ENCODE measurements around the gene ILF2. TPM values are rescaled to one million over a fixed set of nuclear protein-coding genes. Genes with fewer than 3 reads are reported as not detected.
A peak's percentile ranks its signal among the peaks of the same experiment; 100 is the strongest.
"Not testable (repeated sequence)": the region's sequence is repeated elsewhere in the genome, so short reads cannot be mapped to it uniquely, and the experiment has no call there.

Gene ILF2
- total RNA-seq (2014; rRNA removed; shearing (Covaris generic); ENCODE audit: low replicate concordance), result 305 and 372 TPM in 2 replicates

GRCh38 chr1:153670859-153671627, at the start of gene ILF2:
Gene ILF2, minus strand, starts transcription at chr1:153670993. Its CDS starts 71 bp downstream, at chr1:153670922.
- peak; percentile 98 for DNase-seq
- H3K27me3 ChIP-seq, result no peaks in the 10 kb centered on the region
- H3K9me3 ChIP-seq, result no peaks in the 10 kb centered on the region
- peak within 1 kb of the TSS; percentile 80 for H3K4me3 ChIP-seq
- peaks cover 46% of the 10 kb centered on the region for H3K36me3 ChIP-seq

- no peak for DNase-seq
- no peak overlapping the region for H3K4me3 ChIP-seq
- H3K27me3 ChIP-seq, result no peaks in the 10 kb centered on the region
- H3K9me3 ChIP-seq, result no peaks in the 10 kb centered on the region
- H3K36me3 ChIP-seq, result no peaks in the 10 kb centered on the region
Observed at GRCh38 chr1:153717330-153717729, 46.5 kb upstream of the ILF2 start.

- not testable (repeated sequence) for DNase-seq, H3K4me3 ChIP-seq, H3K27me3 ChIP-seq, H3K9me3 ChIP-seq, H3K36me3 ChIP-seq
Observed at GRCh38 chr1:153716211-153716610, 45.4 kb upstream of the ILF2 start.

- Histone ChIP-seq H3K36me3 (no peaks in the 10 kb centered on the region), H3K9me3 (no peaks in the 10 kb centered on the region), H3K27me3 (no peaks in the 10 kb centered on the region), H3K4me3 (no peak overlapping the region)
- DNase-seq, result no peak
Observed at GRCh38 chr1:153711026-153711425, 40.2 kb upstream of the ILF2 start.

GRCh38 chr1:153705484-153705883, 34.7 kb upstream of the ILF2 start:
- H3K36me3 ChIP-seq, result no peaks in the 10 kb centered on the region
- no peaks in the 10 kb centered on the region for H3K9me3 ChIP-seq
- no peak overlapping the region for H3K4me3 ChIP-seq
- no peak for DNase-seq
- no peaks in the 10 kb centered on the region for H3K27me3 ChIP-seq

GRCh38 chr1:153699768-153700167, 29.0 kb upstream of the ILF2 start:
- Histone ChIP-seq H3K9me3 (no peaks in the 10 kb centered on the region), H3K36me3 (no peaks in the 10 kb centered on the region), H3K4me3 (no peak overlapping the region), H3K27me3 (no peaks in the 10 kb centered on the region)
- no peak for DNase-seq

- DNase-seq, result peak; percentile 30
- no peaks in the 10 kb centered on the region for H3K9me3 ChIP-seq
- H3K36me3 ChIP-seq, result no peaks in the 10 kb centered on the region
- H3K4me3 ChIP-seq, result no peak overlapping the region
- H3K27me3 ChIP-seq, result no peaks in the 10 kb centered on the region
Observed at GRCh38 chr1:153698923-153699714, 28.3 kb upstream of the ILF2 start.

- no peaks in the 10 kb centered on the region for H3K9me3 ChIP-seq
- DNase-seq, result no peak
- no peaks in the 10 kb centered on the region for H3K36me3 ChIP-seq
- no peak overlapping the region for H3K4me3 ChIP-seq
- no peaks in the 10 kb centered on the region for H3K27me3 ChIP-seq
Observed at GRCh38 chr1:153698020-153698922, 27.5 kb upstream of the ILF2 start.

GRCh38 chr1:153697191-153698019, 26.6 kb upstream of the ILF2 start:
- H3K4me3 ChIP-seq, result no peak overlapping the region
- no peaks in the 10 kb centered on the region for H3K9me3 ChIP-seq
- DNase-seq, result peak; percentile 19
- H3K27me3 ChIP-seq, result no peaks in the 10 kb centered on the region
- H3K36me3 ChIP-seq, result no peaks in the 10 kb centered on the region

GRCh38 chr1:153696741-153697140, 25.9 kb upstream of the ILF2 start:
- DNase-seq, result no peak
- Histone ChIP-seq H3K27me3 (no peaks in the 10 kb centered on the region), H3K36me3 (no peaks in the 10 kb centered on the region), H3K4me3 (no peak overlapping the region), H3K9me3 (no peaks in the 10 kb centered on the region)

- no peaks in the 10 kb centered on the region for H3K36me3 ChIP-seq
- DNase-seq, result no peak
- no peak overlapping the region for H3K4me3 ChIP-seq
- H3K27me3 ChIP-seq, result no peaks in the 10 kb centered on the region
- no peaks in the 10 kb centered on the region for H3K9me3 ChIP-seq
Observed at GRCh38 chr1:153693466-153693865, 22.7 kb upstream of the ILF2 start.

- no peaks in the 10 kb centered on the region for H3K36me3 ChIP-seq
- no peaks in the 10 kb centered on the region for H3K27me3 ChIP-seq
- no peak for DNase-seq
- no peak overlapping the region for H3K4me3 ChIP-seq
- no peaks in the 10 kb centered on the region for H3K9me3 ChIP-seq
Observed at GRCh38 chr1:153688736-153689328, 18.0 kb upstream of the ILF2 start.

GRCh38 chr1:153688276-153688675, 17.5 kb upstream of the ILF2 start:
- no peak overlapping the region for H3K4me3 ChIP-seq
- no peaks in the 10 kb centered on the region for H3K36me3 ChIP-seq
- no peak for DNase-seq
- H3K27me3 ChIP-seq, result no peaks in the 10 kb centered on the region
- H3K9me3 ChIP-seq, result no peaks in the 10 kb centered on the region

- H3K27me3 ChIP-seq, result no peaks in the 10 kb centered on the region
- no peaks in the 10 kb centered on the region for H3K36me3 ChIP-seq
- H3K4me3 ChIP-seq, result no peak overlapping the region
- DNase-seq, result no peak
- no peaks in the 10 kb centered on the region for H3K9me3 ChIP-seq
Observed at GRCh38 chr1:153687346-153688125, 16.7 kb upstream of the ILF2 start.
